Stimulated activated naive B cell treated with anti-CD40 and anti-IgM and Interleukin-4, amounts not matched to agents 10 μg/mL and 1 μg/mL and 100 μg/mL, for 72 hours (primary cell): ENCODE measurements around the gene PIAS2.
A peak's percentile ranks its signal among the peaks of the same experiment; 100 is the strongest.
"Not testable (repeated sequence)": the region's sequence is repeated elsewhere in the genome, so short reads cannot be mapped to it uniquely, and the experiment has no call there.

Experiments
- ATAC-seq, 2 donors: fragments of 150-1000 bp; cut with Tn5 transposase; replicated peaks; 2 replicates each; pipeline ENCODE4 v1.10.0; 2021; ENCODE audit warnings: moderate library complexity in 1 of 2
- DNase-seq: peaks from one replicate; pipeline ENCODE4 v3.0.0; 2021
- H3K27ac Mint-ChIP-seq: one replicate; pipeline ENCODE4 v1.8.0; 2022; ENCODE audit warnings: mild to moderate bottlenecking, mixed read lengths
- H3K27me3 Mint-ChIP-seq, 2 donors: one replicate each; pipeline ENCODE4 v1.8.0; 2022; ENCODE audit warnings: mixed read lengths in 2 of 2
- H3K36me3 Mint-ChIP-seq, 2 donors: one replicate each; pipeline ENCODE4 v1.8.0; 2022; ENCODE audit warnings: mixed read lengths in 2 of 2, mild to moderate bottlenecking in 1 of 2
- H3K4me1 Mint-ChIP-seq, 2 donors: one replicate each; pipeline ENCODE4 v1.8.0; 2022; ENCODE audit warnings: mixed read lengths in 2 of 2, mild to moderate bottlenecking in 1 of 2
- H3K4me3 Mint-ChIP-seq, 2 donors: one replicate each; pipeline ENCODE4 v1.8.0; 2022; ENCODE audit warnings: mild to moderate bottlenecking in 2 of 2, mixed read lengths in 2 of 2, moderate library complexity in 1 of 2
- H3K9me3 Mint-ChIP-seq, 2 donors: one replicate each; pipeline ENCODE4 v1.8.0; 2022; ENCODE audit warnings: mixed read lengths in 2 of 2, mild to moderate bottlenecking in 1 of 2

PIAS2 gene, protein sequence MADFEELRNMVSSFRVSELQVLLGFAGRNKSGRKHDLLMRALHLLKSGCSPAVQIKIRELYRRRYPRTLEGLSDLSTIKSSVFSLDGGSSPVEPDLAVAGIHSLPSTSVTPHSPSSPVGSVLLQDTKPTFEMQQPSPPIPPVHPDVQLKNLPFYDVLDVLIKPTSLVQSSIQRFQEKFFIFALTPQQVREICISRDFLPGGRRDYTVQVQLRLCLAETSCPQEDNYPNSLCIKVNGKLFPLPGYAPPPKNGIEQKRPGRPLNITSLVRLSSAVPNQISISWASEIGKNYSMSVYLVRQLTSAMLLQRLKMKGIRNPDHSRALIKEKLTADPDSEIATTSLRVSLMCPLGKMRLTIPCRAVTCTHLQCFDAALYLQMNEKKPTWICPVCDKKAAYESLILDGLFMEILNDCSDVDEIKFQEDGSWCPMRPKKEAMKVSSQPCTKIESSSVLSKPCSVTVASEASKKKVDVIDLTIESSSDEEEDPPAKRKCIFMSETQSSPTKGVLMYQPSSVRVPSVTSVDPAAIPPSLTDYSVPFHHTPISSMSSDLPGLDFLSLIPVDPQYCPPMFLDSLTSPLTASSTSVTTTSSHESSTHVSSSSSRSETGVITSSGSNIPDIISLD

GRCh38 chr18:46917108-46917802, at the start of gene PIAS2, which contains the start of gene KATNAL2:
TSS of gene PIAS2 (minus strand) at chr18:46917507. CDS start at chr18:46917345, 162 bp downstream.
TSS of gene KATNAL2 (plus strand) at chr18:46917602. CDS start at chr18:46946873, 29,271 bp downstream.
- Mint-ChIP-seq H3K4me3 (peak within 1 kb of the TSS; percentile 93 to 96), H3K27me3 (no peaks in the 10 kb centered on the region)

GRCh38 chr18:46966266-46966665, 49.0 kb upstream of the PIAS2 start:
- H3K36me3 Mint-ChIP-seq, H3K9me3 Mint-ChIP-seq: not testable (repeated sequence)

More at GRCh38 chr18:46917108-46917802, at the start of gene PIAS2, which contains the start of gene KATNAL2:
- Mint-ChIP-seq H3K27ac (peak within 1 kb of the TSS; percentile 92), H3K4me1 (peaks cover 23 to 49% of the 10 kb centered on the region in 2 donors), H3K36me3 (peaks cover 2 to 6% of the 10 kb centered on the region in 2 donors), H3K9me3 (no peaks in the 10 kb centered on the region)
- peak; percentile 89 to 93 for ATAC-seq
- peak; percentile 72 for DNase-seq

DNA sequence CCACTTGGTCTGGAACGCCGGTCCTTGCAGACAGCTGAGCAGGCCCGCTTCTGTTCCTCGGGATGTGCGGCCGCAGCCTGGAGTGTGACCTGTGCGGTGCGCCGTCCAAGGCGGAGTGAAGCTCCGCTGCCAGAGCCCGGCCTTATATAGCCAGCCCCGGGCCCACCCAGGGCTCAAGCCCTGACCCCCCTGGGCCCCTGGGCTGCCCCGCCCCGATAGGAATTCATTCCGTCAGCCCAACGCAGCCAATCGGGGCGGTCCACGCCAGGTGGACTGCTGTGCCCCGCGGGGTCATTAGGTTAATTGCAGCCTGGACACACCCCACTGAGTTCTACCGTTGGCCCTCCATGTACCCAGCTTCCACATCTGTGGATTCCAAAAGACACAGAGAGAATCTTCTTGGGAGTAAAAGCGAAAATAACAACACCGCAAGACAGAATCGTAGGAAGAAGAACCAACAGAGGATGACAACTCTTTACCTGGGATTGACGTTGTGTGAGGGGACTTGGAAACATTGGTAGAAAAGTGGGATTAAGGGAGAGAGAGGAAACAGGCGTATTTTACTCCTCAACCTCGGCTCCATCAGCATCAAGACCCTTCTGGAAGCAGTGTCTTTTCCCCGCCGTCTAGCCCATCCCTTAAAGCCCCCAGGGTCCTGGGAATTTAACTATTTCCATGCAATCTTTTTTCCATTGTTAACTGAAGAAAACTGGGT, 47.4 kb upstream of the PIAS2 start:
- H3K27me3 Mint-ChIP-seq, H3K4me3 Mint-ChIP-seq, H3K27ac Mint-ChIP-seq, H3K4me1 Mint-ChIP-seq, DNase-seq, H3K36me3 Mint-ChIP-seq: not testable (repeated sequence)
- H3K9me3 Mint-ChIP-seq, result peaks cover 4 to 12% of the 10 kb centered on the region in 2 donors
- peak in 1 of 2 donors; percentile 16 for ATAC-seq

More at GRCh38 chr18:46966266-46966665, 49.0 kb upstream of the PIAS2 start:
- H3K27ac Mint-ChIP-seq, H3K4me3 Mint-ChIP-seq, DNase-seq, H3K27me3 Mint-ChIP-seq, ATAC-seq, H3K4me1 Mint-ChIP-seq: not testable (repeated sequence)

DNA sequence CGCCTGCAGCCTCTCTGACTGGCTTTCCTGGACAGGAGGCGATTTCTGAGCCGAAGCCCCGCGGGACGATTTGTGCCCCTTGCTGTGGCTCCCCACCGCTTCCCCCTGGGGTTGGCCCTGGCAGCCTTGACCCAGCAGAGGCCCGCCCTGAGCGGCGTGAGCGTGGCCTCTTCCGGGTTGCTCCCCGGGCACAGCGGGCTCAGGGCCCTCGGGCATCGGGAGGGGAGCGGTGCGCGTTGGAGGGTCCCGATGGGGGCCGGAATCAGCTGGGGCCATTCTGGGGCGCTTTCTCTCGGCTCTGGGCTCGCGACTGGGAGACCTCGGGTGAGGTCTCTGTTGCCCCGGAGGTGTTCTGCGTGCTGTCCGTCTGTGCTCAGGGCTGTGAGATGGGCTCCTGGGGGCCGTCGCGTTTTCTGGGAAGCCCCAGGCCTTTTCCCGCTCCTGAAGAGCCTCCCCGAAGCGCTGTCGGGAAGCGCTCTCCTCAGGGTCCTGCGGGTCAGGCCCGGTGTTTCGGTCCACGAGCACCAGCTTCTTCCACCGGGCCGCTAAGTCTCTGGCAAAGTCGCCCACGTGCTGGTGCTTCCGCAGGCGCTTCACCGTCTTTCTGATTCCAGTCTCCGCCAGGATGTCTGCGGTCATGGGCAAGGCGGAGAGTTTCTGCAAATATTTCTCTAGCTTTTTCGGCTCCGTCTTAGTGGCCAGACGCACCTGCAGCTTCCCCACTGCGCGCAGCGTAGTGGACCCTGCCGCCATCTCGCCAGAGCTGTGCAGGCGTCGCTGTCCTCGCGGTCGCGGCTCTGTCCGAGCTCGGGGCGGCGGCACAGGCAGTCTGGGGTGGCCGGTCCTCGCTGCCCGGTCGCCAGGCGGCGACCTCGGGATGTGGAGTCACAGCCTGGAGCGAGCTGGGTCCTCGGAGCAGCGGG, 46.6 kb upstream of the PIAS2 start:
- not testable (repeated sequence) for H3K27ac Mint-ChIP-seq, DNase-seq, H3K27me3 Mint-ChIP-seq, H3K4me3 Mint-ChIP-seq, H3K4me1 Mint-ChIP-seq, H3K36me3 Mint-ChIP-seq
- H3K9me3 Mint-ChIP-seq, result peaks cover 4 to 12% of the 10 kb centered on the region in 2 donors
- peak in 1 of 2 donors; percentile 39 for ATAC-seq

DNA sequence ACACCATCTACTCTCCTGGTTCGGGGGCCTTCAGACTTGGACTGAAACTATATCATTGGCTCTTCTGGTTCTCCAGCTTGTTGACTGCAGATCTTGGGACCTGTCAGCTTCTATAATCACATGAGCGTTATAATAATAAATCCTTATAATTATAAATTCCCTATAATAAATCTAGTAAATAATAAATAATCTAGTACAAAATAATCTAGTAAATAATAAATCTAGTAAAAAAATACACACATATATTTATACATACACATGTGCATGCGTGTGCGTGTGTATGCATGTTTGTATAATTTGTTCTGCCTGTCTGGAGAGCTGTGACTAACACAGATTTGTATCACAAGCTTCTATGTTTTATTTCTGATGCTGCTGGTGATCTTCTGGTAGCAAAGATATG, 40.9 kb upstream of the PIAS2 start:
- H3K9me3 Mint-ChIP-seq, result peaks cover 4 to 9% of the 10 kb centered on the region in 2 donors
- H3K4me3 Mint-ChIP-seq, result no peak overlapping the region
- H3K27ac Mint-ChIP-seq, result no peak overlapping the region
- H3K4me1 Mint-ChIP-seq, result no peaks in the 10 kb centered on the region
- ATAC-seq (no peak), DNase-seq (no peak)
- peaks cover 3 to 9% of the 10 kb centered on the region in 2 donors for H3K36me3 Mint-ChIP-seq
- no peaks in the 10 kb centered on the region for H3K27me3 Mint-ChIP-seq

DNA sequence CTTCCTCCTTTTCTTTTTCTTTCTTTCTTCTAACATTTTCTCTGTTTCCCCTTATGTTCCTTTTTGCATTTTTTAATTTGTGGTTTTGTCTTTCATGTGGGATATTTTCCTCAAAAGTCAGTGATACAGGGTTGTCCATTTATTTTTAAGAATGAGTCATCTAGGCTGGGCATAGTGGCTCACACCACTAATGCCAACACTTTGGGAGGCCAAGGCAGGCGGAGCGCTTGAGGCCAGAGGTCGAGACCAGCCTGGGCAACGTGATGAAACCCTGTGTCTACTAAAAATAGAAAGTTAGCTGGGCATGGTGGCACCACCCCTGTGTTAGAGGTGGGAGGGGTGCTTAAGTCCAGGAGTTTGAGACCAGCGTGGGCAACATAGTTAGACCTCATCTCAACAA, 35.9 kb upstream of the PIAS2 start:
- no peak overlapping the region for H3K4me3 Mint-ChIP-seq
- no peaks in the 10 kb centered on the region for H3K4me1 Mint-ChIP-seq
- DNase-seq (no peak), ATAC-seq (no peak)
- peaks cover 0 to 6% of the 10 kb centered on the region in 2 donors for H3K27me3 Mint-ChIP-seq
- H3K9me3 Mint-ChIP-seq, result no peaks in the 10 kb centered on the region
- no peak overlapping the region for H3K27ac Mint-ChIP-seq
- no peaks in the 10 kb centered on the region for H3K36me3 Mint-ChIP-seq

DNA sequence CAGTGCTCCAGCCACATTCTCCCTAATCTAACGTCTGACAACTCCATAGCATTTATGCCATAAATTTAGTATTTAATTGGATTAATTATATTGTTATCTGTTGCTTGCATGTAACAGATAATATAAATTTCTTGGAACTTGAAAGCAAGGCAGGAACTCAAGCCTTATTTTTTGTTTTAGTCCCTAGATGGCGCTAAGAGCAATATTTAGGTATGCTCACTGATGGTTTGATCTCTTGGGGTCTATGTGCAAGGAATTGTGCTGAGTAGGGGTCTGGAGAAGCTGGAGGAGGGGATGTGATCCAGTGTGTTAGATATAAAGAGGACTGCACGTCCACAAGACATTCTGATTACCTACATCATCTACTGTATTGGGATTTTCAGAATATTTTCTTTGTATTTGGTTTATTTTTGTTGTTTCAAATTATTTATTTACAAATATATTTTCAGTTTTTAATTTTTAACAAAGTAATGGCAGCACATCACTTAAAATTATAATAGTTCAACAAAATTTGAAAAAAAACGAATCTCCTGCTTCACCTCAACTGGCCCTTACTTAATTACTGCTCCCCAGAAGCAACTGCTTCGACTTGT, 32.9 kb upstream of the PIAS2 start:
- DNase-seq (no peak), ATAC-seq (no peak)
- Mint-ChIP-seq H3K4me3 (no peak overlapping the region), H3K9me3 (no peaks in the 10 kb centered on the region), H3K4me1 (no peaks in the 10 kb centered on the region), H3K27ac (no peak overlapping the region), H3K36me3 (no peaks in the 10 kb centered on the region), H3K27me3 (peaks cover 2 to 9% of the 10 kb centered on the region in 2 donors)

- H3K4me1 Mint-ChIP-seq, result no peaks in the 10 kb centered on the region
- H3K27me3 Mint-ChIP-seq, result peaks cover 3 to 10% of the 10 kb centered on the region in 2 donors
- no peak overlapping the region for H3K4me3 Mint-ChIP-seq
- H3K27ac Mint-ChIP-seq, result no peak overlapping the region
- ATAC-seq (peak; percentile 99), DNase-seq (peak; percentile 75)
- no peaks in the 10 kb centered on the region for H3K36me3 Mint-ChIP-seq
- H3K9me3 Mint-ChIP-seq, result no peaks in the 10 kb centered on the region
Observed at GRCh38 chr18:46946656-46947282, 29.5 kb upstream of the PIAS2 start.

DNA sequence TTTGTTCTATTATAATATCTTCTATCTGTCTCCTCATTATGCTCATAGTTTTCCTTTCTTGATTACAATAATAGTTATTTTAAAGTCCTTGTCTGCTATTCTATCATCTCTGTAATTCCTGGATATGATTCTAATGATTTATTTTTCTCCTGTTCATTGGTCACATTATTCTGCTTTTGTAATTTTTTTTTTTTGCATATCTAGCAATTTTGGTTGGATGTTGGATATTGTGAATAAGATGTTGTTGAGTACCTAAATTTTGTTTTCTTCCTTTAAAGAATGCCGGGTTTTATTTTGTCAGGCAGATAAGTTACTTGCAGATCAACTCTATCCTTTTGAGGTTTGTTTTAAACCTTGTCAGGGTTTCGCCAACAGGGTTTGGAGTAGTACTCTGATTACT, 25.3 kb upstream of the PIAS2 start:
- Mint-ChIP-seq H3K4me1 (no peaks in the 10 kb centered on the region), H3K27ac (no peak overlapping the region), H3K27me3 (peaks cover 3 to 5% of the 10 kb centered on the region in 2 donors), H3K36me3 (no peaks in the 10 kb centered on the region), H3K4me3 (no peak overlapping the region), H3K9me3 (no peaks in the 10 kb centered on the region)
- ATAC-seq (no peak), DNase-seq (no peak)

- no peak for DNase-seq
- Mint-ChIP-seq H3K4me1 (no peaks in the 10 kb centered on the region), H3K4me3 (no peak overlapping the region), H3K36me3 (no peaks in the 10 kb centered on the region), H3K27ac (no peak overlapping the region), H3K9me3 (no peaks in the 10 kb centered on the region), H3K27me3 (peaks cover under 1% of the 10 kb centered on the region in 2 donors)
- ATAC-seq, result no peak
Observed at GRCh38 chr18:46939998-46940571, 22.8 kb upstream of the PIAS2 start.

- Mint-ChIP-seq H3K4me1 (no peaks in the 10 kb centered on the region), H3K9me3 (no peaks in the 10 kb centered on the region), H3K27me3 (no peaks in the 10 kb centered on the region), H3K36me3 (no peaks in the 10 kb centered on the region), H3K27ac (no peak overlapping the region), H3K4me3 (no peak overlapping the region)
- no peak for ATAC-seq
- DNase-seq, result no peak
Observed at GRCh38 chr18:46939337-46939963, 22.1 kb upstream of the PIAS2 start.

- H3K36me3 Mint-ChIP-seq, result peaks cover 0 to 3% of the 10 kb centered on the region in 2 donors
- H3K27ac Mint-ChIP-seq, result no peak overlapping the region
- ATAC-seq (no peak), DNase-seq (no peak)
- peaks cover 0 to 1% of the 10 kb centered on the region in 2 donors for H3K9me3 Mint-ChIP-seq
- peaks cover 11 to 21% of the 10 kb centered on the region in 2 donors for H3K4me1 Mint-ChIP-seq
- no peak overlapping the region for H3K4me3 Mint-ChIP-seq
- no peaks in the 10 kb centered on the region for H3K27me3 Mint-ChIP-seq
Observed at GRCh38 chr18:46920653-46921052, 3.3 kb upstream of the PIAS2 start.
